HG03060 (cell line): ENCODE data around the gene ILDR2.

ENCODE experiments used
- ATAC-seq: cut with Tn5 transposase; IDR thresholded peaks from one replicate; pipeline ENCODE4 v1.9.1; 2021; ENCODE audit warnings: low read depth, moderate number of reproducible peaks; ENCODE audit not compliant: unreplicated experiment

ILDR2 gene

GRCh38 chr1:166929911-166930310 lies 45.4 kb downstream of the ILDR2 start:
- no peak for ATAC-seq

GRCh38 chr1:166927701-166928100 lies 47.6 kb downstream of the ILDR2 start:
- ATAC-seq: no peak

GRCh38 chr1:166925810-166926478 lies 49.4 kb downstream of the ILDR2 start:
- no peak for ATAC-seq

GRCh38 chr1:166924823-166925541 lies 50.4 kb downstream of the ILDR2 start:
- ATAC-seq: no peak

GRCh38 chr1:166920561-166921475 lies 54.5 kb downstream of the ILDR2 start:
- no peak for ATAC-seq

- no peak for ATAC-seq
These were observed 56.4 kb downstream of the ILDR2 start for GRCh38 chr1:166918956-166919316.

GRCh38 chr1:166918088-166918955 lies 57.0 kb downstream of the ILDR2 start:
- no peak for ATAC-seq

GRCh38 chr1:166915941-166916340 lies 59.4 kb downstream of the ILDR2 start:
- ATAC-seq: no peak

GRCh38 chr1:166915042-166915441 lies 60.3 kb downstream of the ILDR2 start:
- no peak for ATAC-seq

- ATAC-seq: no peak
These were observed 61.2 kb downstream of the ILDR2 start for GRCh38 chr1:166914111-166914510.

GRCh38 chr1:166911624-166912023 lies 63.7 kb downstream of the ILDR2 start:
- no peak for ATAC-seq

- ATAC-seq: peak; percentile 95
These were observed 64.8 kb downstream of the ILDR2 start for GRCh38 chr1:166910396-166910994.

GRCh38 chr1:166908942-166909341 lies 66.4 kb downstream of the ILDR2 start:
- no peak for ATAC-seq

GRCh38 chr1:166907763-166908162 lies 67.6 kb downstream of the ILDR2 start:
- ATAC-seq: no peak

- ATAC-seq: no peak
These were observed 68.3 kb downstream of the ILDR2 start for GRCh38 chr1:166907051-166907450.

GRCh38 chr1:166906647-166907046 lies 68.7 kb downstream of the ILDR2 start:
- no peak for ATAC-seq

- no peak for ATAC-seq
These were observed 69.4 kb downstream of the ILDR2 start for GRCh38 chr1:166905900-166906299.

- ATAC-seq: no peak
These were observed 70.2 kb downstream of the ILDR2 start for GRCh38 chr1:166905136-166905535.

- no peak for ATAC-seq
These were observed 72.1 kb downstream of the ILDR2 start for GRCh38 chr1:166903232-166903631.

- no peak for ATAC-seq
These were observed 73.1 kb downstream of the ILDR2 start for GRCh38 chr1:166902279-166902678.
